HepG2 (cell line): ENCODE measurements around the gene MMP17. TPM values are rescaled to one million over a fixed set of nuclear protein-coding genes. Genes with fewer than 3 reads are reported as not detected.
A peak's percentile ranks its signal among the peaks of the same experiment; 100 is the strongest.

Experiments
- CC2D1A ChIP-seq: sonication (generic); formaldehyde crosslinking; IDR thresholded peaks from 2 replicates; pipeline ENCODE4 v1.8.1; 2023; ENCODE audit warnings: mild to moderate bottlenecking, missing genetic modification reagents
- DNMT3B ChIP-seq: conservative IDR thresholded peaks from 2 replicates; pipeline ENCODE4 v1.6.1; 2016; ENCODE audit warnings: missing biosample characterization, control low read depth
- HOXA3 ChIP-seq: sonication (generic); formaldehyde crosslinking; IDR thresholded peaks from 2 replicates; pipeline ENCODE4 v1.5.0; 2020; ENCODE audit warnings: missing genetic modification reagents
- KLF16 ChIP-seq, 2 experiments: sonication (generic) in 1 of 2; formaldehyde crosslinking in 1 of 2; IDR thresholded peaks; 2 replicates each; pipeline versions ENCODE4 v1.6.1 to v1.8.0; 2016 to 2023; ENCODE audit warnings: missing genetic modification reagents in 2 of 2, missing compliant biosample characterization in 1 of 2
- MED8 ChIP-seq: sonication (generic); formaldehyde crosslinking; IDR thresholded peaks from 2 replicates; pipeline ENCODE4 v1.8.1; 2023; ENCODE audit warnings: mild to moderate bottlenecking, missing genetic modification reagents; ENCODE audit not compliant: insufficient replicate concordance
- NFKBIZ ChIP-seq: IDR thresholded peaks from 2 replicates; pipeline ENCODE4 v1.6.1; 2018; ENCODE audit warnings: missing genetic modification reagents, missing compliant biosample characterization
- PCBP1 ChIP-seq: fragments of 200-400 bp; formaldehyde crosslinking; IDR thresholded peaks from 2 replicates; pipeline ENCODE4 v1.6.1; 2017; ENCODE audit warnings: mild to moderate bottlenecking, low read depth, low read length, borderline replicate concordance
- RBFOX2 ChIP-seq: fragments of 200-400 bp; formaldehyde crosslinking; IDR thresholded peaks from 2 replicates; pipeline ENCODE4 v1.6.1; 2017; ENCODE audit warnings: low read depth, mild to moderate bottlenecking, low read length
- RELA ChIP-seq: sonication (generic); formaldehyde crosslinking; IDR thresholded peaks from 2 replicates; pipeline ENCODE4 v1.4.0; 2020; ENCODE audit warnings: missing genetic modification reagents
- SAP130 ChIP-seq: IDR thresholded peaks from 2 replicates; pipeline ENCODE4 v1.6.1; 2016; ENCODE audit warnings: low read depth
- SETDB1 ChIP-seq: sonication (generic); formaldehyde crosslinking; IDR thresholded peaks from 2 replicates; pipeline ENCODE4 v1.5.1; 2020; ENCODE audit warnings: missing genetic modification reagents, mild to moderate bottlenecking, borderline replicate concordance
- SP1 ChIP-seq, 2 experiments: fragments of 450-650 bp in 1 of 2; sonication (generic) in 1 of 2; formaldehyde crosslinking in 1 of 2; IDR thresholded peaks; 2 replicates each; pipeline versions ENCODE4 v1.4.0 to v1.6.1; 2016 to 2020; ENCODE audit warnings: missing genetic modification reagents in 1 of 2
- U2AF1 ChIP-seq: fragments of 200-400 bp; formaldehyde crosslinking; optimal IDR thresholded peaks from 2 replicates; pipeline ENCODE3; 2017; ENCODE audit warnings: mild to moderate bottlenecking, low read depth, low read length
- ZBTB1 ChIP-seq: sonication (generic); formaldehyde crosslinking; IDR thresholded peaks from 2 replicates; pipeline ENCODE4 v1.4.0; 2020; ENCODE audit warnings: missing genetic modification reagents, borderline replicate concordance
- ZFP1 ChIP-seq: IDR thresholded peaks from 2 replicates; pipeline ENCODE4 v1.6.1; 2016
- ZNF362 ChIP-seq: sonication (generic); formaldehyde crosslinking; IDR thresholded peaks from 2 replicates; pipeline ENCODE4 v1.4.0; 2020; ENCODE audit warnings: missing genetic modification reagents, mild to moderate bottlenecking, borderline replicate concordance
- ZNF546 ChIP-seq: sonication (generic); formaldehyde crosslinking; conservative IDR thresholded peaks from 2 replicates; pipeline ENCODE4 v1.8.1; 2023; ENCODE audit warnings: mild to moderate bottlenecking, missing genetic modification reagents
- ZNF782 ChIP-seq: sonication (generic); formaldehyde crosslinking; IDR thresholded peaks from 2 replicates; pipeline ENCODE4 v1.4.0; 2020; ENCODE audit warnings: missing genetic modification reagents, mild to moderate bottlenecking, borderline replicate concordance
- polyA plus RNA-seq, 8 experiments: library from polyadenylated mRNA; depleted of rRNA in 3 of 8; stranded (reverse) in 7 of 8; unstranded in 1 of 8; fragments of >200 nt; fragmentation: Illumina TruSeq in 4 of 8; extraction: Trizol in 4 of 8; gene quantifications; 2 replicates each; pipeline versions ENCODE4 v1.2.1 to v1.2.3, GENCODE V29; 2011 to 2016; ENCODE audit warnings: low read depth in 4 of 8, missing spikeins in 1 of 8, mixed read lengths in 1 of 8; ENCODE audit not compliant: insufficient read depth in 1 of 8
- total RNA-seq, 5 experiments: library from RNA; depleted of rRNA; stranded (reverse); fragments of >200 nt; fragmentation: Illumina TruSeq; extraction: Trizol; gene quantifications; 2 replicates each; pipeline ENCODE4 v1.2.3, GENCODE V29; 2016; ENCODE audit warnings: low read depth in 1 of 5
- TF ChIP-seq, protein P1 (sequence below): sonication (generic); formaldehyde crosslinking; IDR thresholded peaks from 2 replicates; pipeline ENCODE4 v1.4.0; 2020; ENCODE audit warnings: missing genetic modification reagents
- TF ChIP-seq, protein P2 (sequence below): sonication (generic); formaldehyde crosslinking; IDR thresholded peaks from 2 replicates; pipeline ENCODE4 v1.9.0; 2022; ENCODE audit warnings: missing genetic modification reagents, mild to moderate bottlenecking, borderline replicate concordance
- TF ChIP-seq, protein P3 (sequence below): sonication (generic); formaldehyde crosslinking; IDR thresholded peaks from 2 replicates; pipeline ENCODE4 v1.8.1; 2023; ENCODE audit warnings: mild to moderate bottlenecking, missing genetic modification reagents

MMP17 gene
- total and polyA plus RNA-seq, 2 of the 13 experiments (the other 11 are each of a cell fraction or from before 2014, with no cell fraction given) = 0.55 to 0.80 TPM

- TF ChIP-seq HOXA3 (CRISPR knock-in tag) = 0 out of 2 replicates have a peak, but pooled peaks have one; percentile 6
- TF ChIP-seq, protein P1, sequence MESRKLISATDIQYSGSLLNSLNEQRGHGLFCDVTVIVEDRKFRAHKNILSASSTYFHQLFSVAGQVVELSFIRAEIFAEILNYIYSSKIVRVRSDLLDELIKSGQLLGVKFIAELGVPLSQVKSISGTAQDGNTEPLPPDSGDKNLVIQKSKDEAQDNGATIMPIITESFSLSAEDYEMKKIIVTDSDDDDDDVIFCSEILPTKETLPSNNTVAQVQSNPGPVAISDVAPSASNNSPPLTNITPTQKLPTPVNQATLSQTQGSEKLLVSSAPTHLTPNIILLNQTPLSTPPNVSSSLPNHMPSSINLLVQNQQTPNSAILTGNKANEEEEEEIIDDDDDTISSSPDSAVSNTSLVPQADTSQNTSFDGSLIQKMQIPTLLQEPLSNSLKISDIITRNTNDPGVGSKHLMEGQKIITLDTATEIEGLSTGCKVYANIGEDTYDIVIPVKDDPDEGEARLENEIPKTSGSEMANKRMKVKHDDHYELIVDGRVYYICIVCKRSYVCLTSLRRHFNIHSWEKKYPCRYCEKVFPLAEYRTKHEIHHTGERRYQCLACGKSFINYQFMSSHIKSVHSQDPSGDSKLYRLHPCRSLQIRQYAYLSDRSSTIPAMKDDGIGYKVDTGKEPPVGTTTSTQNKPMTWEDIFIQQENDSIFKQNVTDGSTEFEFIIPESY (CRISPR knock-in tag) = peak; percentile 28
- TF ChIP-seq, protein P2, sequence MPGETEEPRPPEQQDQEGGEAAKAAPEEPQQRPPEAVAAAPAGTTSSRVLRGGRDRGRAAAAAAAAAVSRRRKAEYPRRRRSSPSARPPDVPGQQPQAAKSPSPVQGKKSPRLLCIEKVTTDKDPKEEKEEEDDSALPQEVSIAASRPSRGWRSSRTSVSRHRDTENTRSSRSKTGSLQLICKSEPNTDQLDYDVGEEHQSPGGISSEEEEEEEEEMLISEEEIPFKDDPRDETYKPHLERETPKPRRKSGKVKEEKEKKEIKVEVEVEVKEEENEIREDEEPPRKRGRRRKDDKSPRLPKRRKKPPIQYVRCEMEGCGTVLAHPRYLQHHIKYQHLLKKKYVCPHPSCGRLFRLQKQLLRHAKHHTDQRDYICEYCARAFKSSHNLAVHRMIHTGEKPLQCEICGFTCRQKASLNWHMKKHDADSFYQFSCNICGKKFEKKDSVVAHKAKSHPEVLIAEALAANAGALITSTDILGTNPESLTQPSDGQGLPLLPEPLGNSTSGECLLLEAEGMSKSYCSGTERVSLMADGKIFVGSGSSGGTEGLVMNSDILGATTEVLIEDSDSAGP (CRISPR knock-in tag) = peak; percentile 64; the same call in 1 of the 2 replicates
- TF ChIP-seq ZNF362 = 0 out of 2 replicates have a peak, but pooled peaks have one; percentile 9
- TF ChIP-seq ZNF782 (CRISPR knock-in tag) = peak; percentile 84; the same call in 1 of the 2 replicates
- TF ChIP-seq CC2D1A (CRISPR knock-in tag) = no peak
- TF ChIP-seq SP1 (IDR thresholded peaks at IDR 0.05) = no peak
- peak; percentile 13 for TF ChIP-seq SP1 (CRISPR knock-in tag; IDR thresholded peaks at IDR 0.05)
- peak; percentile 18 for TF ChIP-seq U2AF1
- no peak for TF ChIP-seq ZBTB1
- TF ChIP-seq SAP130 (CRISPR knock-in tag) = peak; percentile 97
- 0 out of 2 replicates have a peak, but pooled peaks have one; percentile 8 for TF ChIP-seq NFKBIZ
- peak; percentile 41 for TF ChIP-seq MED8 (CRISPR knock-in tag)
- no peak for TF ChIP-seq ZFP1 (CRISPR knock-in tag)
- peak; percentile 84 for TF ChIP-seq RBFOX2
- TF ChIP-seq RELA (CRISPR knock-in tag) = 0 out of 2 replicates have a peak, but pooled peaks have one; percentile 21
- peak in 1 of 2 experiments; percentile 65; a peak in 1 of 4 replicates for TF ChIP-seq KLF16 (CRISPR knock-in tag; IDR thresholded peaks at IDR 0.05)
- TF ChIP-seq PCBP1 = peak; percentile 88; the same call in 1 of the 2 replicates
- TF ChIP-seq SETDB1 (CRISPR knock-in tag) = no peak
- TF ChIP-seq ZNF546 (CRISPR knock-in tag) = 0 out of 2 replicates have a peak, but pooled peaks have one; percentile 66
- TF ChIP-seq DNMT3B (CRISPR knock-in tag) = 0 out of 2 replicates have a peak, but pooled peaks have one; percentile 40
- TF ChIP-seq, protein P3, sequence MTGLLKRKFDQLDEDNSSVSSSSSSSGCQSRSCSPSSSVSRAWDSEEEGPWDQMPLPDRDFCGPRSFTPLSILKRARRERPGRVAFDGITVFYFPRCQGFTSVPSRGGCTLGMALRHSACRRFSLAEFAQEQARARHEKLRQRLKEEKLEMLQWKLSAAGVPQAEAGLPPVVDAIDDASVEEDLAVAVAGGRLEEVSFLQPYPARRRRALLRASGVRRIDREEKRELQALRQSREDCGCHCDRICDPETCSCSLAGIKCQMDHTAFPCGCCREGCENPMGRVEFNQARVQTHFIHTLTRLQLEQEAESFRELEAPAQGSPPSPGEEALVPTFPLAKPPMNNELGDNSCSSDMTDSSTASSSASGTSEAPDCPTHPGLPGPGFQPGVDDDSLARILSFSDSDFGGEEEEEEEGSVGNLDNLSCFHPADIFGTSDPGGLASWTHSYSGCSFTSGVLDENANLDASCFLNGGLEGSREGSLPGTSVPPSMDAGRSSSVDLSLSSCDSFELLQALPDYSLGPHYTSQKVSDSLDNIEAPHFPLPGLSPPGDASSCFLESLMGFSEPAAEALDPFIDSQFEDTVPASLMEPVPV = peak; percentile 43; the same call in 1 of the 2 replicates
These were observed 68.1 kb downstream of the MMP17 start (continued) for GRCh38 chr12:131896080-131896810.
